MM.1S (cell line): Measurements from ENCODE around the gene CDK6.

Experiments used
- DNase-seq: peaks from one replicate; pipeline ENCODE4 v3.0.0-alpha.2; 2015
- H2AFZ ChIP-seq: fragments of 300-600 bp; sonication (generic); 2 replicates; pipeline ENCODE4 v1.6.0; 2016; ENCODE audit warnings: antibody characterized with exemption, low read length
- H3F3A ChIP-seq: fragments of 300-600 bp; sonication (generic); 2 replicates; pipeline ENCODE4 v1.6.1; 2016; ENCODE audit warnings: mild to moderate bottlenecking, antibody characterized with exemption, low read length, moderate library complexity, mixed read lengths; ENCODE audit not compliant: insufficient read depth
- H3K27ac ChIP-seq: fragments of 300-600 bp; sonication (generic); 2 replicates; pipeline ENCODE4 v1.5.1; 2016; ENCODE audit warnings: mild to moderate bottlenecking, low read length
- H3K27me3 ChIP-seq: fragments of 300-600 bp; sonication (generic); replicated peaks from 2 replicates; pipeline ENCODE4 v1.6.0; 2016; ENCODE audit warnings: low read length; ENCODE audit not compliant: insufficient read depth
- H3K36me3 ChIP-seq: fragments of 300-600 bp; sonication (generic); replicated peaks from 2 replicates; pipeline ENCODE4 v1.6.1; 2016; ENCODE audit warnings: mild to moderate bottlenecking, low read length, mixed read lengths; ENCODE audit not compliant: insufficient read depth
- H3K4me1 ChIP-seq: fragments of 300-600 bp; sonication (generic); 2 replicates; pipeline ENCODE4 v1.6.1; 2016; ENCODE audit warnings: low read length, mixed read lengths
- H3K4me2 ChIP-seq: fragments of 300-600 bp; sonication (generic); 2 replicates; pipeline ENCODE4 v1.6.0; 2016; ENCODE audit warnings: low read depth, low read length
- H3K4me3 ChIP-seq: fragments of 300-600 bp; sonication (generic); 2 replicates; pipeline ENCODE4 v1.5.1; 2016; ENCODE audit warnings: low read length, mixed read lengths
- H3K79me2 ChIP-seq: fragments of 300-600 bp; sonication (generic); 2 replicates; pipeline ENCODE4 v1.6.1; 2016; ENCODE audit warnings: mixed run types, low read length, mixed read lengths
- H3K9ac ChIP-seq: fragments of 300-600 bp; sonication (generic); 2 replicates; pipeline ENCODE4 v1.6.1; 2016; ENCODE audit warnings: low read length, mixed read lengths
- H3K9me2 ChIP-seq: fragments of 300-600 bp; sonication (generic); replicated peaks from 2 replicates; pipeline ENCODE4 v1.6.1; 2016; ENCODE audit warnings: mild to moderate bottlenecking, low read length, mixed read lengths; ENCODE audit not compliant: insufficient read depth
- H3K9me3 ChIP-seq: fragments of 300-600 bp; sonication (generic); replicated peaks from 2 replicates; pipeline ENCODE4 v1.6.1; 2016; ENCODE audit warnings: mild to moderate bottlenecking, low read length, mixed read lengths; ENCODE audit not compliant: insufficient read depth
- H4K20me1 ChIP-seq: fragments of 300-600 bp; sonication (generic); 2 replicates; pipeline ENCODE4 v1.6.1; 2016; ENCODE audit warnings: mild to moderate bottlenecking, low read length, moderate library complexity, mixed read lengths; ENCODE audit not compliant: insufficient read depth
- EZH2 ChIP-seq: fragments of 300-600 bp; sonication (generic); optimal IDR thresholded peaks from 2 replicates; pipeline ENCODE3; 2017; ENCODE audit warnings: low read depth, mild to moderate bottlenecking, antibody characterized with exemption, low read length, mixed read lengths
- EZH2phosphoT487 ChIP-seq: fragments of 300-600 bp; sonication (generic); IDR thresholded peaks from 2 replicates; pipeline ENCODE4 v1.6.1; 2018; ENCODE audit warnings: antibody characterized with exemption, low read length
- TF ChIP-seq, protein P1 (sequence below): fragments of 300-600 bp; sonication (generic); IDR thresholded peaks from 2 replicates; pipeline ENCODE4 v1.5.1; 2016; ENCODE audit warnings: antibody characterized with exemption, low read length, mixed read lengths

CDK6 gene

DNA sequence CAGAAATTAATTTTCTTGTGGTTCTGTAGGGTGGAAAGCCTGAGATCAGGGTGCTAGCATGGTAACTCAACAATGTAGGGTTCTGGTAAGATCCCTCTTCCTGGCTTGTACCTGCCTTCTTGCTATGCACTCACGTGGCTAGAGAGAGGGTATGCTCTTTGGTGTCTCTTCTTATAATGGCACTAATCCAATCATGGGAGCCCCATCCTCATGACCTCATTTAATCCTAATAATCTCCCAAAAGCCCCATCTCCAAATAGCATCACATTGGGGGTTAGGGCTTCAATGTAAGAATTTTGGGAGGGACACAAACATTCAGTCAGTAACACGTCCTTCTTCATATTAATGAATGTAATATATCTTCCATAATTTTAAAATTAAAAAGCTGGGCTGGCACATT is 206.6 kb downstream of the CDK6 start:
- H3F3A ChIP-seq = peaks cover 13% of the 10 kb centered on the region; the same call in 1 of the 2 replicates
- no peak overlapping the region for H3K4me2 ChIP-seq
- H3K27me3 ChIP-seq = no peaks in the 10 kb centered on the region
- H3K9me2 ChIP-seq = no peaks in the 10 kb centered on the region
- no peak overlapping the region for H3K9ac ChIP-seq
- H3K79me2 ChIP-seq = peaks cover 64% of the 10 kb centered on the region
- H3K9me3 ChIP-seq = no peaks in the 10 kb centered on the region
- no peaks in the 10 kb centered on the region for H3K36me3 ChIP-seq
- DNase-seq = no peak
- TF ChIP-seq, protein P1, sequence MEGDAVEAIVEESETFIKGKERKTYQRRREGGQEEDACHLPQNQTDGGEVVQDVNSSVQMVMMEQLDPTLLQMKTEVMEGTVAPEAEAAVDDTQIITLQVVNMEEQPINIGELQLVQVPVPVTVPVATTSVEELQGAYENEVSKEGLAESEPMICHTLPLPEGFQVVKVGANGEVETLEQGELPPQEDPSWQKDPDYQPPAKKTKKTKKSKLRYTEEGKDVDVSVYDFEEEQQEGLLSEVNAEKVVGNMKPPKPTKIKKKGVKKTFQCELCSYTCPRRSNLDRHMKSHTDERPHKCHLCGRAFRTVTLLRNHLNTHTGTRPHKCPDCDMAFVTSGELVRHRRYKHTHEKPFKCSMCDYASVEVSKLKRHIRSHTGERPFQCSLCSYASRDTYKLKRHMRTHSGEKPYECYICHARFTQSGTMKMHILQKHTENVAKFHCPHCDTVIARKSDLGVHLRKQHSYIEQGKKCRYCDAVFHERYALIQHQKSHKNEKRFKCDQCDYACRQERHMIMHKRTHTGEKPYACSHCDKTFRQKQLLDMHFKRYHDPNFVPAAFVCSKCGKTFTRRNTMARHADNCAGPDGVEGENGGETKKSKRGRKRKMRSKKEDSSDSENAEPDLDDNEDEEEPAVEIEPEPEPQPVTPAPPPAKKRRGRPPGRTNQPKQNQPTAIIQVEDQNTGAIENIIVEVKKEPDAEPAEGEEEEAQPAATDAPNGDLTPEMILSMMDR = no peak
- no peak for TF ChIP-seq EZH2phosphoT487
- no peak for TF ChIP-seq EZH2
- H3K27ac ChIP-seq = no peak overlapping the region
- H4K20me1 ChIP-seq = no peaks in the 10 kb centered on the region
- no peak overlapping the region for H2AFZ ChIP-seq
- peaks cover 38% of the 10 kb centered on the region for H3K4me1 ChIP-seq
- H3K4me3 ChIP-seq = no peak overlapping the region

DNA sequence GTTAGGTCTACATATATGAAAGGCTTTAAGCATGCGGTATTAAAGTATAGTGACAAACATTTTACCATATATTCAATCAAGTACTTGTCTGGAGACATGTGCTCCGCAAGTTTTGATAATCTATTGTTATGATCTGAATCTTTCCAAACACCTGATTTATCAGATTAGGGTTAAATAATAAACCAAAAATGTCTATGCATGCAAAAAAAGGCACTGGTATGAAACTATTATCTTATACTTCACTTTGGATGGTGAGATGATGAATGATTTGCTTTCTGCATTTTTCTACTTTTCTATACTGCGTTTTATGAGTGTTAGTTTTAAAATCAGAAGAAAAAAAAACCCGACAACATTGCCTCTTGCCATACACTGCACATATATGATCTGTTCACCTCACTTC is 208.4 kb downstream of the CDK6 start:
- no peak overlapping the region for H3K9ac ChIP-seq
- no peak overlapping the region for H2AFZ ChIP-seq
- H3K27me3 ChIP-seq = no peaks in the 10 kb centered on the region
- no peak for DNase-seq
- no peaks in the 10 kb centered on the region for H3K9me2 ChIP-seq
- TF ChIP-seq EZH2phosphoT487 = no peak
- TF ChIP-seq, protein P1 = no peak
- TF ChIP-seq EZH2 = no peak
- H3K4me2 ChIP-seq = no peak overlapping the region
- H3K4me1 ChIP-seq = peaks cover 29% of the 10 kb centered on the region
- no peaks in the 10 kb centered on the region for H3K36me3 ChIP-seq
- H3K4me3 ChIP-seq = no peak overlapping the region
- peaks cover 3% of the 10 kb centered on the region; the same call in 1 of the 2 replicates for H3F3A ChIP-seq
- no peaks in the 10 kb centered on the region for H4K20me1 ChIP-seq
- no peak overlapping the region for H3K27ac ChIP-seq
- H3K79me2 ChIP-seq = peaks cover 70% of the 10 kb centered on the region
- no peaks in the 10 kb centered on the region for H3K9me3 ChIP-seq

- Histone ChIP-seq H3K4me1 (peaks cover 31% of the 10 kb centered on the region), H3K27me3 (no peaks in the 10 kb centered on the region), H3K27ac (no peak overlapping the region), H3K9me3 (no peaks in the 10 kb centered on the region), H3K4me2 (no peak overlapping the region), H3K9me2 (no peaks in the 10 kb centered on the region), H3K9ac (no peak overlapping the region), H4K20me1 (no peaks in the 10 kb centered on the region), H3K36me3 (no peaks in the 10 kb centered on the region), H3K4me3 (no peak overlapping the region), H2AFZ (no peak overlapping the region), H3K79me2 (peaks cover 60% of the 10 kb centered on the region), H3F3A (peaks cover 15% of the 10 kb centered on the region)
- no peak for TF ChIP-seq EZH2
- TF ChIP-seq, protein P1 = no peak
- no peak for TF ChIP-seq EZH2phosphoT487
- DNase-seq = no peak
These were observed 210.0 kb downstream of the CDK6 start for GRCh38 chr7:92626281-92626809.
